Mammary epithelial cell (primary cell): ENCODE results near the gene SNX6.

Source experiments
- EZH2 ChIP-seq: IDR thresholded peaks from 2 replicates; pipeline ENCODE4 v1.6.1; 2012; ENCODE audit warnings: low read length, inconsistent platforms, borderline replicate concordance
- TF ChIP-seq, protein P1 (sequence below), 2 donors: IDR thresholded peaks in 1 of 2; conservative IDR thresholded peaks in 1 of 2; 2 replicates each; pipeline ENCODE4 v1.5.1; 2011 to 2012; ENCODE audit warnings: inconsistent platforms in 2 of 2, low read length in 2 of 2, mild to moderate bottlenecking in 2 of 2, control low read depth in 1 of 2, low read depth in 1 of 2; ENCODE audit not compliant: insufficient read depth in 1 of 2; ENCODE audit errors: extremely low read depth in 1 of 2

DNA sequence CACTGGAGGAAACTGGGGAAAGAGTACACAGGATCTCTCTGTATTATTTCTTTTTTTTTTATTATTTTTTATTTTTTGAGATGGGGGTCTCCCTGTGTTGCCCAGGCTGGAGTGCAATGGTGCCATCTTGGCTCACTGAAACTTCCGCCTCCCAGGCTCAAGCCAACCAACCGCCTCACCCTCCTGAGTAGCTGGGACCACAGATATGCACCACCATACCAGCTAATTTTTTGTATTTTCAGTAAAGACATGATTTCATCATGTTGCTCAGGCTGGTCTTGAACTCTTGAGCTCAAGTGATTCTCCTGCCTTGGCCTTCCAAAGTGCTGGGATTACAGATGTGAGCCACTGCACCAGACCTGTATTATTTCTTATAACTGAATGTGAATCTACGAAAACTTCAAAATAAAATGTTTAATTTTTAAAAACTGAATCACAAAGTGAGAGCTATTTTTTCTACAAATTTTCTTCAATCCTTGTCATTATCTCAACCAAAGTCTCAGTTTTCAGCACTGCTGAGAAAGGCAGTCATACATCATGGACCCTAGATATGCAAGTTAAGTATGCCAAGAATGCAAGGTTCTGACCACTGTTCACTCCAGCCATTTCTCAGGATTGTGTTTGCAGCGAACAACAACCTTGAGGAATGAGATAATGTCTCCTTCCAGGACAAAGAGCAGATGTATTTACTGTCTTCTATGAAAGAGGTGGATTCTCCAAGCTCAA, 92.8 kb downstream of the SNX6 start:
- TF ChIP-seq, protein P1, sequence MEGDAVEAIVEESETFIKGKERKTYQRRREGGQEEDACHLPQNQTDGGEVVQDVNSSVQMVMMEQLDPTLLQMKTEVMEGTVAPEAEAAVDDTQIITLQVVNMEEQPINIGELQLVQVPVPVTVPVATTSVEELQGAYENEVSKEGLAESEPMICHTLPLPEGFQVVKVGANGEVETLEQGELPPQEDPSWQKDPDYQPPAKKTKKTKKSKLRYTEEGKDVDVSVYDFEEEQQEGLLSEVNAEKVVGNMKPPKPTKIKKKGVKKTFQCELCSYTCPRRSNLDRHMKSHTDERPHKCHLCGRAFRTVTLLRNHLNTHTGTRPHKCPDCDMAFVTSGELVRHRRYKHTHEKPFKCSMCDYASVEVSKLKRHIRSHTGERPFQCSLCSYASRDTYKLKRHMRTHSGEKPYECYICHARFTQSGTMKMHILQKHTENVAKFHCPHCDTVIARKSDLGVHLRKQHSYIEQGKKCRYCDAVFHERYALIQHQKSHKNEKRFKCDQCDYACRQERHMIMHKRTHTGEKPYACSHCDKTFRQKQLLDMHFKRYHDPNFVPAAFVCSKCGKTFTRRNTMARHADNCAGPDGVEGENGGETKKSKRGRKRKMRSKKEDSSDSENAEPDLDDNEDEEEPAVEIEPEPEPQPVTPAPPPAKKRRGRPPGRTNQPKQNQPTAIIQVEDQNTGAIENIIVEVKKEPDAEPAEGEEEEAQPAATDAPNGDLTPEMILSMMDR (conservative IDR thresholded peaks at IDR 0.05 in 1 of 2, IDR thresholded peaks at IDR 0.05 in 1 of 2; ENCODE audit: extremely low read depth in 1 of 2, insufficient read depth in 1 of 2, low read depth in 1 of 2, low read length in 2 of 2), result no peak
- no peak for TF ChIP-seq EZH2
